Astrocyte of the cerebellum (primary cell): ENCODE results near the gene CNGA1.

Experiments used
- DNase-seq: peaks from one replicate; pipeline ENCODE4 v3.0.0-alpha.2; 2011; ENCODE audit warnings: low read depth
- H3K4me3 ChIP-seq: 2 replicates; pipeline ENCODE4 v1.5.1; 2011; ENCODE audit warnings: mild to moderate bottlenecking, low read depth, low read length, moderate library complexity
- CTCF ChIP-seq: IDR thresholded peaks from 2 replicates; pipeline ENCODE4 v1.5.1; 2012; ENCODE audit warnings: low read length, low read depth, moderate library complexity, mild to moderate bottlenecking; ENCODE audit errors: missing control alignments
- in situ Hi-C: cut with HindIII; loops from 2 replicates; pipeline ENCODE4 v1.10.0; 2017; ENCODE audit warnings: low sequenced_read_pairs

CNGA1 gene

GRCh38 chr4:47899639-47900038, 116.8 kb downstream of the CNGA1 start:
- DNase-seq = no peak
- in situ Hi-C loops = no loop called here
- H3K4me3 ChIP-seq = no peak overlapping the region
- TF ChIP-seq CTCF = no peak

GRCh38 chr4:47891928-47892327, 124.6 kb downstream of the CNGA1 start:
- no peak for DNase-seq
- no peak overlapping the region for H3K4me3 ChIP-seq
- no peak for TF ChIP-seq CTCF
- in situ Hi-C loops = no loop called here
